ENCODE results near the gene ZCCHC18. TPM values are rescaled to one million over a fixed set of nuclear protein-coding genes. Genes with fewer than 3 reads are reported as not detected.

The ZCCHC18 gene
- total RNA-seq, 1 experiment from 2014 or later: 0.62 TPM

GRCh38 chrX:104085477-104085876 lies 26.8 kb upstream of the ZCCHC18 start:
- H3K4me1 ChIP-seq (ENCODE audit: control insufficient read depth, insufficient read depth, low read length): no peaks in the 10 kb centered on the region
- DNase-seq (ENCODE audit: low read depth, low spot score) (no peak), ATAC-seq (no peak)
- H3K27ac ChIP-seq (ENCODE audit: low read length): no peak overlapping the region
- no peaks in the 10 kb centered on the region for H3K9me3 ChIP-seq (ENCODE audit: control insufficient read depth, insufficient read depth, low read depth, low read length)
- ChIA-PET POLR2A (no interaction called here), CTCF (no interaction called here)
- in situ Hi-C loops (cut with HindIII; ENCODE audit: low pct_unique_long_range_greater_than_20kb, low sequenced_read_pairs): no loop called here
- peaks cover 3% of the 10 kb centered on the region for H3K27me3 ChIP-seq (ENCODE audit: control insufficient read depth, insufficient read depth, low read length)
- no peaks in the 10 kb centered on the region for H3K36me3 ChIP-seq (ENCODE audit: control insufficient read depth, insufficient read depth, low read length)
- no TSS peak for BruUV-seq (replicated peaks)
- intact Hi-C loops (cut with micrococcal nuclease; ENCODE audit: unreplicated experiment): no loop called here
- TF ChIP-seq POLR2AphosphoS5 (IDR thresholded peaks at IDR 0.05; ENCODE audit: low read depth, low read length) (no peak), REST (IDR thresholded peaks at IDR 0.05; ENCODE audit: insufficient read depth in 1 of 2, low read depth in 2 of 2, low read length in 1 of 2) (no peak), SIN3A (IDR thresholded peaks at IDR 0.05; ENCODE audit: borderline replicate concordance, insufficient read depth, low read depth, low read length) (no peak), TCF7L2 (IDR thresholded peaks at IDR 0.05; ENCODE audit: low read depth, low read length) (no peak), CTCF (IDR thresholded peaks at IDR 0.05) (no peak)
- no peak overlapping the region for H3K4me3 ChIP-seq (ENCODE audit: low read depth in 2 of 2, low read length in 2 of 2)

- H3K27ac ChIP-seq (ENCODE audit: low read length): no peak overlapping the region
- TF ChIP-seq CTCF (IDR thresholded peaks at IDR 0.05) (no peak), REST (IDR thresholded peaks at IDR 0.05; ENCODE audit: insufficient read depth in 1 of 2, low read depth in 2 of 2, low read length in 1 of 2) (no peak), SIN3A (IDR thresholded peaks at IDR 0.05; ENCODE audit: borderline replicate concordance, insufficient read depth, low read depth, low read length) (no peak), TCF7L2 (IDR thresholded peaks at IDR 0.05; ENCODE audit: low read depth, low read length) (no peak), POLR2AphosphoS5 (IDR thresholded peaks at IDR 0.05; ENCODE audit: low read depth, low read length) (no peak)
- intact Hi-C loops (cut with micrococcal nuclease; ENCODE audit: unreplicated experiment): no loop called here
- H3K4me1 ChIP-seq (ENCODE audit: control insufficient read depth, insufficient read depth, low read length): no peaks in the 10 kb centered on the region
- CTCF ChIA-PET: no interaction called here
- no peak for ATAC-seq
- H3K27me3 ChIP-seq (ENCODE audit: control insufficient read depth, insufficient read depth, low read length): peaks cover 4% of the 10 kb centered on the region
- BruUV-seq (replicated peaks): no TSS peak
- no peaks in the 10 kb centered on the region for H3K36me3 ChIP-seq (ENCODE audit: control insufficient read depth, insufficient read depth, low read length)
- no peak overlapping the region for H3K4me3 ChIP-seq (ENCODE audit: low read depth in 2 of 2, low read length in 2 of 2)
- no peaks in the 10 kb centered on the region for H3K9me3 ChIP-seq (ENCODE audit: control insufficient read depth, insufficient read depth, low read depth, low read length)
- in situ Hi-C loops (cut with HindIII; ENCODE audit: low pct_unique_long_range_greater_than_20kb, low sequenced_read_pairs): no loop called here
- POLR2A ChIA-PET: no interaction called here
- DNase-seq (ENCODE audit: low read depth, low spot score): no peak
Measured at GRCh38 chrX:104085919-104086318, 26.4 kb upstream of the ZCCHC18 start.

Measured in Panc1 (cell line).